Neural progenitor cell (in vitro differentiated cells): ENCODE results near the gene LRP4.

Experiments
- CTCF ChIP-seq: fragments of 200-600 bp; sonication (generic); IDR thresholded peaks from 2 replicates; pipeline ENCODE4 v1.5.1; 2017; ENCODE audit warnings: antibody characterized with exemption, mild to moderate bottlenecking
- EZH2 ChIP-seq: fragments of 200-600 bp; sonication (generic); IDR thresholded peaks from 2 replicates; pipeline ENCODE4 v1.6.1; 2017; ENCODE audit warnings: antibody characterized with exemption, mild to moderate bottlenecking, moderate library complexity
- EZH2phosphoT487 ChIP-seq: fragments of 200-600 bp; sonication (generic); IDR thresholded peaks from 2 replicates; pipeline ENCODE4 v1.6.1; 2017; ENCODE audit warnings: antibody characterized with exemption

GRCh38 chr11:46907606-46908005, 10.7 kb downstream of the LRP4 start:
- TF ChIP-seq CTCF, result no peak
- no peak for TF ChIP-seq EZH2
- no peak for TF ChIP-seq EZH2phosphoT487
